ENCODE results near the gene SLC20A1.

Gene SLC20A1

DNA sequence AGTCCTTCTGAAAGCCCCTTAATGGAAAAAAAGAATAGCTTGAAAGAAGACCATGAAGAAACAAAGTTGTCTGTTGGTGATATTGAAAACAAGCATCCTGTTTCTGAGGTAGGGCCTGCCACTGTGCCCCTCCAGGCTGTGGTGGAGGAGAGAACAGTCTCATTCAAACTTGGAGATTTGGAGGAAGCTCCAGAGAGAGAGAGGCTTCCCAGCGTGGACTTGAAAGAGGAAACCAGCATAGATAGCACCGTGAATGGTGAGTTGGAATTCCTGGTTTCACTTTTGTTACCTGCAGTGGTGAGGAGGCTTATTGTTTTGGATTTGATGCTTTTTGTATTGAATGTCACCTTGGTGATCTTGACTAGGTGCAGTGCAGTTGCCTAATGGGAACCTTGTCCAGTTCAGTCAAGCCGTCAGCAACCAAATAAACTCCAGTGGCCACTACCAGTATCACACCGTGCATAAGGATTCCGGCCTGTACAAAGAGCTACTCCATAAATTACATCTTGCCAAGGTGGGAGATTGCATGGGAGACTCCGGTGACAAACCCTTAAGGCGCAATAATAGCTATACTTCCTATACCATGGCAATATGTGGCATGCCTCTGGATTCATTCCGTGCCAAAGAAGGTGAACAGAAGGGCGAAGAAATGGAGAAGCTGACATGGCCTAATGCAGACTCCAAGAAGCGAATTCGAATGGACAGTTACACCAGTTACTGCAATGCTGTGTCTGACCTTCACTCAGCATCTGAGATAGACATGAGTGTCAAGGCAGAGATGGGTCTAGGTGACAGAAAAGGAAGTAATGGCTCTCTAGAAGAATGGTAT lies 13.3 kb downstream of the SLC20A1 start:
- peaks cover 96% of the 10 kb centered on the region for H3K36me3 ChIP-seq (ENCODE audit: control insufficient read depth, low read length)
- no peak for TF ChIP-seq EZH2phosphoT487 (IDR thresholded peaks at IDR 0.05; ENCODE audit: borderline replicate concordance, low read length)
- TF ChIP-seq, protein P1, sequence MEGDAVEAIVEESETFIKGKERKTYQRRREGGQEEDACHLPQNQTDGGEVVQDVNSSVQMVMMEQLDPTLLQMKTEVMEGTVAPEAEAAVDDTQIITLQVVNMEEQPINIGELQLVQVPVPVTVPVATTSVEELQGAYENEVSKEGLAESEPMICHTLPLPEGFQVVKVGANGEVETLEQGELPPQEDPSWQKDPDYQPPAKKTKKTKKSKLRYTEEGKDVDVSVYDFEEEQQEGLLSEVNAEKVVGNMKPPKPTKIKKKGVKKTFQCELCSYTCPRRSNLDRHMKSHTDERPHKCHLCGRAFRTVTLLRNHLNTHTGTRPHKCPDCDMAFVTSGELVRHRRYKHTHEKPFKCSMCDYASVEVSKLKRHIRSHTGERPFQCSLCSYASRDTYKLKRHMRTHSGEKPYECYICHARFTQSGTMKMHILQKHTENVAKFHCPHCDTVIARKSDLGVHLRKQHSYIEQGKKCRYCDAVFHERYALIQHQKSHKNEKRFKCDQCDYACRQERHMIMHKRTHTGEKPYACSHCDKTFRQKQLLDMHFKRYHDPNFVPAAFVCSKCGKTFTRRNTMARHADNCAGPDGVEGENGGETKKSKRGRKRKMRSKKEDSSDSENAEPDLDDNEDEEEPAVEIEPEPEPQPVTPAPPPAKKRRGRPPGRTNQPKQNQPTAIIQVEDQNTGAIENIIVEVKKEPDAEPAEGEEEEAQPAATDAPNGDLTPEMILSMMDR (IDR thresholded peaks at IDR 0.05; ENCODE audit: low read depth, low read length, poor library complexity, severe bottlenecking): no peak
- H3K27ac ChIP-seq (ENCODE audit: low read depth, low read length): no peak overlapping the region
- H3K4me3 ChIP-seq (ENCODE audit: low read length): no peak overlapping the region
- peaks cover 28% of the 10 kb centered on the region for H3F3A ChIP-seq (ENCODE audit: control insufficient read depth, insufficient read depth)
- no peaks in the 10 kb centered on the region for H3K9me3 ChIP-seq (ENCODE audit: control insufficient read depth, insufficient read depth, low read length)
- H3K27me3 ChIP-seq (ENCODE audit: control insufficient read depth, low read length): no peaks in the 10 kb centered on the region
- H3K9me2 ChIP-seq (replicated peaks; ENCODE audit: control insufficient read depth, low read length): no peaks in the 10 kb centered on the region
- no peak overlapping the region for H3K4me2 ChIP-seq (ENCODE audit: low read length)
- peaks cover 56% of the 10 kb centered on the region for H3K79me2 ChIP-seq (ENCODE audit: control insufficient read depth, low read length)
- H4K20me1 ChIP-seq (ENCODE audit: control insufficient read depth, insufficient read depth, low read depth, low read length): peaks cover 22% of the 10 kb centered on the region; the same call in 1 of the 2 replicates
- no peaks in the 10 kb centered on the region for H3K4me1 ChIP-seq (ENCODE audit: control insufficient read depth, low read length)

DNA sequence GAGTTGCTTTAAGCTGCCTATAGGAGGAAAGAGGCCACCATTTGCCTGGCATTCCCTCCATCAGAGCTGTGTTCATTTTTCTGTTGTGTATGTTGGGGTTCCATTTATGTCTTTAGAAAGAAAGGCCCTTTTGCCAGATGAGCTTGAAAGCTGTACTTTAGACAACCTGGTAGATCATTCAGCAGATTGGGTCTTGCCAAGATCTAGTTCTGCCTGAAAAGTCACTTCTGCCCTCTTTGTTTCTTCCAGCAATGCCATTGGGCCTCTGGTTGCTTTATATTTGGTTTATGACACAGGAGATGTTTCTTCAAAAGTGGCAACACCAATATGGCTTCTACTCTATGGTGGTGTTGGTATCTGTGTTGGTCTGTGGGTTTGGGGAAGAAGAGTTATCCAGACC lies 14.4 kb downstream of the SLC20A1 start:
- H3K9me2 ChIP-seq (replicated peaks; ENCODE audit: control insufficient read depth, low read length): no peaks in the 10 kb centered on the region
- no peaks in the 10 kb centered on the region for H3K9me3 ChIP-seq (ENCODE audit: control insufficient read depth, insufficient read depth, low read length)
- H4K20me1 ChIP-seq (ENCODE audit: control insufficient read depth, insufficient read depth, low read depth, low read length): peaks cover 22% of the 10 kb centered on the region; the same call in 1 of the 2 replicates
- peaks cover 49% of the 10 kb centered on the region for H3K79me2 ChIP-seq (ENCODE audit: control insufficient read depth, low read length)
- peaks cover 38% of the 10 kb centered on the region for H3F3A ChIP-seq (ENCODE audit: control insufficient read depth, insufficient read depth)
- H3K4me3 ChIP-seq (ENCODE audit: low read length): no peak overlapping the region
- H3K4me2 ChIP-seq (ENCODE audit: low read length): no peak overlapping the region
- no peaks in the 10 kb centered on the region for H3K27me3 ChIP-seq (ENCODE audit: control insufficient read depth, low read length)
- no peak overlapping the region for H3K27ac ChIP-seq (ENCODE audit: low read depth, low read length)
- H3K36me3 ChIP-seq (ENCODE audit: control insufficient read depth, low read length): peaks cover 98% of the 10 kb centered on the region
- TF ChIP-seq EZH2phosphoT487 (IDR thresholded peaks at IDR 0.05; ENCODE audit: borderline replicate concordance, low read length): no peak
- TF ChIP-seq, protein P1 (IDR thresholded peaks at IDR 0.05; ENCODE audit: low read depth, low read length, poor library complexity, severe bottlenecking): no peak
- H3K4me1 ChIP-seq (ENCODE audit: control insufficient read depth, low read length): no peaks in the 10 kb centered on the region

DNA sequence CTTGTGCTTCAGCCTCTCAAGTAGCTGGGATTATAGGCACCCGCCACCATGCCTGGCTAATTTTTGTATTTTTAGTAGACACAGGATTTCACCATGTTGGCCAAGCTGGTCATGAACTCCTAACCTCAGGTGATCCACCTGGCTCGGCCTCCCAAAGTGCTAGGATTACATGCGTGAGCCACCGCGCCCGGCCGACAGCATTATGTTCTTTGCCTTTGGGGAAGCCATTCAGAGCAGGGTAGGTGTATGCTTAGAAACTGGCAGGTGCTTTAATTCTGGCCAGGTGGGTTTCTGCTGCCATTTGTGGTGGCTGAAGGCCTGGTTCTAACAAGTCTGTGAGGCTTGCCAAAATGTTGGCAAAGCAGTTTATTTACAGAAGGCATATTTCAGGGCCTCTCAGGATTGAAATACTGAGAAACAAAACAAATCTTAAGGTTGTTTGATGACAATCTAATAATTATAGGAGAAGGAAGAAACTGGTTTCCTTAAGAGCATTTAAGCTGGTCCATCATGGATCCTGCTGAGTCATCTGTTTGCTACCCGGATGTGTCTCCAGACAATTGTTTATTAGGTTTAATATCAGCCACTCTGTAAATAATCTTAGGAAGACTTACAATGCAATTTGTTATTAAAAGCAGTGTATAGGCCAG lies 16.0 kb downstream of the SLC20A1 start:
- H3K4me3 ChIP-seq (ENCODE audit: low read length): no peak overlapping the region
- H3K27me3 ChIP-seq (ENCODE audit: control insufficient read depth, low read length): no peaks in the 10 kb centered on the region
- no peaks in the 10 kb centered on the region for H3K9me2 ChIP-seq (replicated peaks; ENCODE audit: control insufficient read depth, low read length)
- no peak overlapping the region for H3K27ac ChIP-seq (ENCODE audit: low read depth, low read length)
- H3K4me1 ChIP-seq (ENCODE audit: control insufficient read depth, low read length): no peaks in the 10 kb centered on the region
- peaks cover 87% of the 10 kb centered on the region for H3K36me3 ChIP-seq (ENCODE audit: control insufficient read depth, low read length)
- TF ChIP-seq, protein P1 (IDR thresholded peaks at IDR 0.05; ENCODE audit: low read depth, low read length, poor library complexity, severe bottlenecking): no peak
- TF ChIP-seq EZH2phosphoT487 (IDR thresholded peaks at IDR 0.05; ENCODE audit: borderline replicate concordance, low read length): no peak
- H3F3A ChIP-seq (ENCODE audit: control insufficient read depth, insufficient read depth): peaks cover 49% of the 10 kb centered on the region
- H4K20me1 ChIP-seq (ENCODE audit: control insufficient read depth, insufficient read depth, low read depth, low read length): peaks cover 24% of the 10 kb centered on the region; the same call in 1 of the 2 replicates
- H3K9me3 ChIP-seq (ENCODE audit: control insufficient read depth, insufficient read depth, low read length): no peaks in the 10 kb centered on the region
- H3K79me2 ChIP-seq (ENCODE audit: control insufficient read depth, low read length): peaks cover 36% of the 10 kb centered on the region
- H3K4me2 ChIP-seq (ENCODE audit: low read length): no peak overlapping the region
